Hindlimb muscle (tissue), 1 donor: Measurements from ENCODE around the gene RPTN. TPM values are rescaled to one million over a fixed set of nuclear protein-coding genes. Genes with fewer than 3 reads are reported as not detected.
A peak's percentile ranks its signal among the peaks of the same experiment; 100 is the strongest.

ENCODE experiments used
- DNase-seq: peaks from one replicate; pipeline ENCODE4 v3.0.0-alpha.2; 2013
- polyA plus RNA-seq: library from polyadenylated mRNA; unstranded; fragments of 120-200 nt; gene quantifications from one replicate; pipeline ENCODE4 v1.2.1, GENCODE V29; 2013; ENCODE audit not compliant: insufficient read length

RPTN gene
- polyA plus RNA-seq, 1 donor = not detected

DNA sequence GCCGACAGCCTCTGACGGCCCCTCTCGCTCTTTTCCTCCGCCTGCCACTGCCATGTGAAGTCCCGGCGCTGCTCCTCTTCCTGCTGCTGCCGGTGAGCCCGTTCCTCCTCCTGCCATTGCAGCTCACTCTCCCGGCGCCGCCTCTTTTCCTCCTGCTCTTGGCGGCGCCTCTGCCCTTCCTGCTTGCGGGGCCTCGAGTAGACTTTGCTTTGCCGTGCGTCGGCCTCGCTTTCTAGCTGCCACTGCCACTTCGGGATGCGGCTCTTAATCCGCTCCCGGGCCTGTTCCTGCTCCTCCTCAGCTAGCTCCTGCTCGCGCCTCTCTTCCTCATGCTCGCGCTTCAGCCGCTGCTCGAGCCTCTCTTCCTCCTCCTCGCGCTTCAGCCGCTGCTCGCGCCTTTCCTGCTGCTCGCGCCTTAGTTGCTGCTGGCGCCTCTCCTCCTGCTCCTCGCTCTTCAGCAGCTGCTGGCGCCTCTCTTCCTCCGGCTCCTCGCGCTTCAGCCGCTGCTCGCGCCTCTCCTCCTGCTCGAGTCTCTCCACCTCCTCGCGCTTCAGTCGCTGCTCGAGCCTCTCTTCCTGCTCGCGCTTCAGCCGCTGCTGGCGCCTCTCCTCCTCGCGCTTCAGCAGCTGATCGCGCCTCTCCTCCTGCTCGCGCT lies 48.0 kb downstream of the RPTN start:
- DNase-seq = peak; percentile 22

GRCh38 chr1:152110365-152110859 lies 48.6 kb downstream of the RPTN start:
- DNase-seq = no peak

GRCh38 chr1:152109998-152110294 lies 49.1 kb downstream of the RPTN start:
- DNase-seq = no peak

DNA sequence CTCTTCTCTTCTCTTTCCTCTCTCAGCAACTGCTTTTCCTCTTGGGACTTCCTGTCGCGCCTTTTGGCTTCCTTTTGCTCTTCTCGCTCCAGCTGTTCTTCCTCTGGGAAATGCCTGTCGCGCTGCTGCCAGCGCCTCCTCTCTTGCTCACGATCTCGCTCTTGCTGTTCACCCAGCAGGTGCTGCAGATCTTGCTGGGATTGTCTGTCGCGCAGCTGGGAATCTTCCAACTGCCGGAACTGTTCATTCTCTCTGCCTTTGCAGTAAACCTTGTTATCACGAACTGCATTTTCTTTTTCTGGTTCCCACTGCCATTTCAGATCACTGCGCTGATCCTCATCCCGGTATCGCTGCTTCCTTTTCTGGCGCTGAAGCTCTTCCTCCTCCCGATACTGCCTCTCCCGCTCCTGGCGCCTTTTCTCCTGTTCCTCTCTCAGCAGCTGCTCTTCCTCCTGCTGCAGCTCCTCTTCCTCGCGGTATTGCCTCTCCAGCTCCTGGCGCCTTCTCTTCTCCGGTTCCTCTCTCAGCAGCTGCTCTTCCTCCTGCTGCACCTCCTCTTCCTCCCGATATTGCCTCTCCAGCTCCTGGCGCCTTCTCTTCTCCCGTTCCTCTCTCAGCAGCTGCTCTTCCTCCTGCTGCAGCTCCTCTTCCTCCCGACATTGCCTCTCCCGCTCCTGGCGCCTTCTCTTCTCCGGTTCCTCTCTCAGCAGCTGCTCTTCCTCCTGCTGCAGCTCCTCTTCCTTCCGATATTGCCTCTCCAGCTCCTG lies 49.6 kb downstream of the RPTN start:
- no peak for DNase-seq

DNA sequence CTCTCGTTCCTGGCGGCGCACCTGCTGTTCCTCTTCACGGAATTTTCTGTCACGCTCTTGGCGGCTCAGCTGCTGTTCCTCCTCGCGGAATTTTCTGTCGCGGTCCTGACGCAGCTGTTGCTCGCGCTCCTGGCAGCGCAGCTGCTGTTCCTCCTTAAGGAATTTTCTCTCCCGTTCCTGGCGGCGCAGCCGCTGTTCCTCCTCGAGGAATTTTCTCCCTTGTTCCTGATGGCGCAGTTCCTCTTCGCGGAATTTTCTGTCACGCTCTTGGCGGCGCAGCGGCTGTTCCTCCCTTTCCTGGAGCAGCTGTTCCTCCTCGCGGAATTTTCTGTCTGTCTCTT lies 50.2 kb downstream of the RPTN start:
- DNase-seq = no peak

DNA sequence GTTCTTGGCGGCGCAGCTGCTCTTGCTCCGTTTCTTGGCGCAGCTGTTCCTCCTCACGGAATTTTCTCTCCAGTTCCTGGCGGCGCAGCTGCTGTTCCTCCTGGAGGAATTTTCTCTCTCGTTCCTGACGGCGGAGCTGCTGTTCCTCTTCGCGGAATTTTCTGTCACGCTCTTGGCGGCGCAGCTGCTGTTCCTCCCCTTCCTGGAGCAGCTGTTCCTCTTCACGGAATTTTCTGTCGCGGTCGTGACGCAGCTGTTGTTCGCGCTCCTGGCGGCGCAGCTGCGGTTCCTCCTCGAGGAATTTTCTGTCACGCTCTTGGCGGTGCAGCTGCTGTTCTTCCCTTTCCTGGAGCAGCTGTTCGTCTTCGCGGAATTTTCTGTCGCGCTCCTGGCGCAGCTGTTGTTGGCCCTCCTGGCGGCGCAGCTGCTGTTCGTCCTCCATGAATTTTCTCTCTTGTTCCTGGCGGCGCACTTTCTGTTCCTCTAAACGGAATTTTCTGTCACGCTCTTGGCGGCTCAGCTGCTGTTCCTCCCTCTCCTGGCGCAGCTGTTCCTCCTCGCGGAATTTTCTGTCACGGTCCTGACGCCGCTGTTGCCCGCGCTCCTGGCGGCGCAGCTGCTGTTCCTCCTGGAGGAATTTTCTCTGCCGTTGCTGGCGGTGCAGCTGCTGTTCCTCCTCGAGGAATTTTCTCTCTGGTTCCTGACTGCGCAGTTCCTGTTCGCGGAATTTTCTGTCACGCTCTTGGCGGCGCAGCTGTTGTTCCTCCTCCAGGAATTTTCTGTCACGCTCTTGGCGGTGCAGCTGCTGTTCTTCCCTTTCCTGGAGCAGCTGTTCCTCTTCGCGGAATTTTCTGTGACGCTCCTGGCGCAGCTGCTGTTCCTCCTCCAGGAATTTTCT lies 50.8 kb downstream of the RPTN start:
- no peak for DNase-seq

DNA sequence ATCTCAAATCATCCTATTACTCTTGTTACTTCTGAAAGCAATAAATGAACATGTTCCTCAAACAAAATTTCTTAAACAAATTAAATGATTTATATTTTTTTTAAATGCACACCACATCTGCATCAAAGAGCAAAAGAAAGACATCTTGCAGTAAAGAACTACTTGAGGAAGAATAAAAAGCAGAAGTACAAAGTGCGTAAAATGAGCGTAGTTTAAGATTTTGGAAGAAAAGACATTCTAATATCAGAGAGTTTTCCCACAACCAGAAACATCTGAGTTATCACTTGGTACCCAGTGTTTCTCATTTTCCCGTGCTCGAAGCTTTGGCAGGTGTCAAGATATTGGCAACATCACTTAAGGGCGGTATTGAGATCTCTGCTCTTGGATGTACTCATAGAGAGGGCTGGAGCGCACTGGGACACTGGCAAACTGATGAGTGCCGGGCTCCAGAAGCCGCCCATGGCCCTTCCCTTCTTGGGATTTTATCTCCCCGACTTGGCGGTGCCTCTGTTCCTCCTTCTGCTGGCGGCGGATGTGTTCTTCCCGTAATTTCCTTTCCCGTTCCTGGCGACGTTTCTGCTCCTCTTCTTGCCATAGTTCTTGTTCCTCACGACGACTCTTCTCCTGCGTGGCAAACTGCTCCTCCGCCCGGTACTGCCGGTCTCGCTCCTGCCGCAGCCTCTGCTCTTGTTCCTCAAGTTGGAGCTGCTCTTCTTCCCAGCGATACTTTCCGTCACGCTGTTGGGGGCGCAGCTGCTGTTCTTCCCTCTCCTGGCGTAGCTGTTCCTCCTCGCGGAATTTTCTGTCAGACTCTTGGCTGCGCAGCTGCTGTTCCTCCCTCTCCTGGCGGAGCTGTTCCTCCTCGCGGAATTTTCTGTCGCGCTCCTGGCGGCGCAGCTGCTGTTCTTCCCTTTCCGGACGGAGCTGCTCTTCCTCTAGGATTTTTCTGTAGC lies 51.7 kb downstream of the RPTN start:
- no peak for DNase-seq

- DNase-seq = no peak
Measured at GRCh38 chr1:152104854-152105253, 54.2 kb downstream of the RPTN start.

Other genes with a start within 250 kb of the RPTN start
- gene THEM4, start 249.7 kb downstream of the RPTN start, polyA plus RNA-seq = 15.0 TPM
- gene S100A10, start 165.4 kb downstream of the RPTN start, polyA plus RNA-seq = 186 TPM
- gene S100A11, start 122.2 kb downstream of the RPTN start, polyA plus RNA-seq = 168 TPM
- not detected for gene TCHHL1, start 70.2 kb downstream of the RPTN start, polyA plus RNA-seq
- gene TCHH, start 43.8 kb downstream of the RPTN start, polyA plus RNA-seq = not detected
- 0.09 TPM for gene HRNR, start 65.0 kb upstream of the RPTN start, polyA plus RNA-seq
- 1.1 TPM for gene FLG, start 166.0 kb upstream of the RPTN start, polyA plus RNA-seq
- 0.12 TPM for gene FLG2, start 200.8 kb upstream of the RPTN start, polyA plus RNA-seq